ENCODE data around the gene PSD4.
A peak's percentile ranks its signal among the peaks of the same experiment; 100 is the strongest.

PSD4 gene

GRCh38 chr2:113169586-113169985 lies 4.2 kb upstream of the PSD4 start:
- DNase-seq = no peak

- DNase-seq = no peak
Measured at GRCh38 chr2:113171334-113172075, 2.3 kb upstream of the PSD4 start.

GRCh38 chr2:113172721-113173541 lies 840 bp upstream of the PSD4 start:
- DNase-seq = no peak

- DNase-seq = no peak
Measured at GRCh38 chr2:113174376-113174750, 592 bp downstream of the PSD4 start.

- DNase-seq = peak; percentile 43
Measured at GRCh38 chr2:113175042-113175628, 1.4 kb downstream of the PSD4 start.

- DNase-seq = peak; percentile 30
Measured at GRCh38 chr2:113175736-113176695, 2.2 kb downstream of the PSD4 start.

GRCh38 chr2:113176696-113177355 lies 3.1 kb downstream of the PSD4 start:
- no peak for DNase-seq

- DNase-seq = no peak
Measured at GRCh38 chr2:113178069-113178746, 4.4 kb downstream of the PSD4 start.

- peak; percentile 52 for DNase-seq
Measured at GRCh38 chr2:113178891-113179290, 5.1 kb downstream of the PSD4 start.

GRCh38 chr2:113179446-113180045 lies 5.8 kb downstream of the PSD4 start:
- no peak for DNase-seq

GRCh38 chr2:113180131-113180946 lies 6.6 kb downstream of the PSD4 start:
- DNase-seq = peak; percentile 27

GRCh38 chr2:113181258-113182051 lies 7.7 kb downstream of the PSD4 start:
- no peak for DNase-seq

- no peak for DNase-seq
Measured at GRCh38 chr2:113182471-113183260, 8.9 kb downstream of the PSD4 start.

- no peak for DNase-seq
Measured at GRCh38 chr2:113183264-113183663, 9.5 kb downstream of the PSD4 start.

- DNase-seq = no peak
Measured at GRCh38 chr2:113183703-113184102, 9.9 kb downstream of the PSD4 start.

- no peak for DNase-seq
Measured at GRCh38 chr2:113184531-113185230, 10.9 kb downstream of the PSD4 start.

- DNase-seq = no peak
Measured at GRCh38 chr2:113185664-113186432, 12.1 kb downstream of the PSD4 start.

All from stimulated activated CD4-positive, alpha-beta T cell treated with anti-CD3 and anti-CD28 coated beads, Interleukin-4, amount 100 ng/mL, for 1 hour (primary cell).